ENCODE results near the gene TRIM58.
A peak's percentile ranks its signal among the peaks of the same experiment; 100 is the strongest.

TRIM58 gene

DNA sequence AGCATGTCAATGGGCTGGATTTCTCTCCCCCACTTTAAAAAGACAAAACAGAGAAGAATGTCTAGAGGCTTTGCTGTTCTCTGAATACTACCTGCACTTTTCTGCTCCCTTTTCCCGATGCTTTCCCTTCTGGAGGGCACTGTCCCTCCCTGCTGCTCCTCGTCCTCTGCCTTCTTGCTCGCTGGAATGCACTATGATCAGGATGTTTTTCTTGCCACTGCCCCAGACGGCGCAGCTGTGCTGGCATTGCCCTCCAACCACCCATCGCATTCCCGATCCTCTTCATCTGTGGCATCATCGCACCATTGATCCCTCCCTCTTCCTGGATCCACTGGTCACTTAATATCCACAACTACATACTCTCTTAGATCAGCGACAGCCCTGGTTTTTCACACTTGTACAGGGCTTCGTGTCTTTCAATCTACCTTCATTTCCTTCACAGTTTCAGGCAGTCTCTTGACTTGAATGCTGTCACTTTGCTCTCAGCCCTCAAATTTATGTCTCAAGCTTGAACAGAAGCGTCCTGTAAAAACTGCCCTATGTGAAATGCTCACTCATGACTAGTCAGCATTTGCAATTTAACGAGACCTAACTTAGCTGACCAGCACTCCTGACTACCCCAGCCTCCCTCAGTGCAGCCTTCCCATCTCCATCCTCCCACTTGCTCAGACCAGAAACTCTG, 11.8 kb upstream of the TRIM58 start:
- H3K9me3 ChIP-seq (ENCODE audit: control insufficient read depth, insufficient read depth, low read length), result no peaks in the 10 kb centered on the region
- H3K9ac ChIP-seq (ENCODE audit: low read depth, low read length), result no peak overlapping the region
- H3K27me3 ChIP-seq (ENCODE audit: control insufficient read depth, insufficient read depth, low read length), result no peaks in the 10 kb centered on the region
- H3K27ac ChIP-seq (ENCODE audit: low read depth, low read length), result no peak overlapping the region
- H3K4me3 ChIP-seq (ENCODE audit: low read depth, low read length), result no peak overlapping the region
- peaks cover 13% of the 10 kb centered on the region for H3K4me1 ChIP-seq (ENCODE audit: control insufficient read depth, insufficient read depth, low read length)
- no peaks in the 10 kb centered on the region for H3K36me3 ChIP-seq (ENCODE audit: control insufficient read depth, insufficient read depth, low read length)

DNA sequence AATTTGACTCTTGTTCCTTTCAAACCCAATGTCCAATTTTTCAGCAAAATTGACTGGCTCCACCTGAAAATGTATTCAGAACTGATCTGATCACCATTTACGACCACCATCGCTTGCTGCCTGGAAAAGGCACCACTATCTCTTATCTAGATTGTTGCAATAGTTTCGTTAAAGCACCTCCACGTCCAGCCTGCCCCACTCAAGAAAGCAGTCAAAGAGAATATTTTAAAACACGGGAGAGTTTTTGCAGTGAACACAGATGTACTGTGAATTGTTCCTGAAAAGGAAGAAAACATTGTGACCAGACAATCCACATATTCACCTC, 11.3 kb upstream of the TRIM58 start:
- Histone ChIP-seq H3K4me3 (ENCODE audit: low read depth, low read length) (no peak overlapping the region), H3K4me1 (ENCODE audit: control insufficient read depth, insufficient read depth, low read length) (peaks cover 13% of the 10 kb centered on the region), H3K27me3 (ENCODE audit: control insufficient read depth, insufficient read depth, low read length) (no peaks in the 10 kb centered on the region), H3K9ac (ENCODE audit: low read depth, low read length) (no peak overlapping the region), H3K27ac (ENCODE audit: low read depth, low read length) (no peak overlapping the region), H3K9me3 (ENCODE audit: control insufficient read depth, insufficient read depth, low read length) (no peaks in the 10 kb centered on the region), H3K36me3 (ENCODE audit: control insufficient read depth, insufficient read depth, low read length) (no peaks in the 10 kb centered on the region)

- peaks cover 13% of the 10 kb centered on the region for H3K4me1 ChIP-seq (ENCODE audit: control insufficient read depth, insufficient read depth, low read length)
- H3K9ac ChIP-seq (ENCODE audit: low read depth, low read length), result no peak overlapping the region
- no peak overlapping the region for H3K27ac ChIP-seq (ENCODE audit: low read depth, low read length)
- H3K9me3 ChIP-seq (ENCODE audit: control insufficient read depth, insufficient read depth, low read length), result no peaks in the 10 kb centered on the region
- no peaks in the 10 kb centered on the region for H3K27me3 ChIP-seq (ENCODE audit: control insufficient read depth, insufficient read depth, low read length)
- H3K4me3 ChIP-seq (ENCODE audit: low read depth, low read length), result no peak overlapping the region
- no peaks in the 10 kb centered on the region for H3K36me3 ChIP-seq (ENCODE audit: control insufficient read depth, insufficient read depth, low read length)
Measured at GRCh38 chr1:247848346-247848745, 8.6 kb upstream of the TRIM58 start.

DNA sequence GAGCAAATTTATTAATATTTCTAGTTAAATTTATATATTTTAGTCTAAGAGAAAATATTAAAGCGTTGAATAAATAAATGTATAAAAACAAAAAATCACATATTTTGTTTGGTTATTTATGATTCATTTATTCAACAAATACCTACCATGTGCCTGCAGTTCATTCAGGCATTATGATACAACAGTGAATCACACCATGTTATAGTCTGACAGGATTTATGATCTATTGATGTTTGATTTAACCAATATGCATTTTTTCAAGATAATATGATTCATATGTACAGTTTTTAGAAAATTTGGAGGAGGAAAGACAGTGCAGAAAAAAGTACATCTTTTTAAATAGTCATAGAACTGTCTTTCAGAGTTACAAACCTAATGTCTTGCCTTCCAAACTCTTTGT, 7.4 kb upstream of the TRIM58 start:
- Histone ChIP-seq H3K27ac (ENCODE audit: low read depth, low read length) (no peak overlapping the region), H3K4me1 (ENCODE audit: control insufficient read depth, insufficient read depth, low read length) (peaks cover 6% of the 10 kb centered on the region), H3K9ac (ENCODE audit: low read depth, low read length) (no peak overlapping the region), H3K27me3 (ENCODE audit: control insufficient read depth, insufficient read depth, low read length) (no peaks in the 10 kb centered on the region), H3K36me3 (ENCODE audit: control insufficient read depth, insufficient read depth, low read length) (no peaks in the 10 kb centered on the region), H3K4me3 (ENCODE audit: low read depth, low read length) (no peak overlapping the region), H3K9me3 (ENCODE audit: control insufficient read depth, insufficient read depth, low read length) (no peaks in the 10 kb centered on the region)

- Histone ChIP-seq H3K4me1 (ENCODE audit: control insufficient read depth, insufficient read depth, low read length) (no peaks in the 10 kb centered on the region), H3K4me3 (ENCODE audit: low read depth, low read length) (no peak overlapping the region), H3K36me3 (ENCODE audit: control insufficient read depth, insufficient read depth, low read length) (no peaks in the 10 kb centered on the region), H3K9me3 (ENCODE audit: control insufficient read depth, insufficient read depth, low read length) (no peaks in the 10 kb centered on the region), H3K27me3 (ENCODE audit: control insufficient read depth, insufficient read depth, low read length) (peaks cover 28% of the 10 kb centered on the region), H3K27ac (ENCODE audit: low read depth, low read length) (no peak overlapping the region), H3K9ac (ENCODE audit: low read depth, low read length) (no peak overlapping the region)
Measured at GRCh38 chr1:247854899-247855545, 2.0 kb upstream of the TRIM58 start.

- no peaks in the 10 kb centered on the region for H3K4me1 ChIP-seq (ENCODE audit: control insufficient read depth, insufficient read depth, low read length)
- no peaks in the 10 kb centered on the region for H3K9me3 ChIP-seq (ENCODE audit: control insufficient read depth, insufficient read depth, low read length)
- no peak overlapping the region for H3K4me3 ChIP-seq (ENCODE audit: low read depth, low read length)
- H3K27me3 ChIP-seq (ENCODE audit: control insufficient read depth, insufficient read depth, low read length), result peaks cover 28% of the 10 kb centered on the region
- H3K36me3 ChIP-seq (ENCODE audit: control insufficient read depth, insufficient read depth, low read length), result no peaks in the 10 kb centered on the region
- no peak overlapping the region for H3K9ac ChIP-seq (ENCODE audit: low read depth, low read length)
- no peak overlapping the region for H3K27ac ChIP-seq (ENCODE audit: low read depth, low read length)
Measured at GRCh38 chr1:247855911-247856310, 1.1 kb upstream of the TRIM58 start.

GRCh38 chr1:247857985-247858619, 1.1 kb downstream of the TRIM58 start:
- H3K4me1 ChIP-seq (ENCODE audit: control insufficient read depth, insufficient read depth, low read length), result no peaks in the 10 kb centered on the region
- H3K9me3 ChIP-seq (ENCODE audit: control insufficient read depth, insufficient read depth, low read length), result no peaks in the 10 kb centered on the region
- peaks cover 28% of the 10 kb centered on the region for H3K27me3 ChIP-seq (ENCODE audit: control insufficient read depth, insufficient read depth, low read length)
- peak overlapping the region; percentile 66 for H3K4me3 ChIP-seq (ENCODE audit: low read depth, low read length)
- H3K27ac ChIP-seq (ENCODE audit: low read depth, low read length), result no peak overlapping the region
- no peaks in the 10 kb centered on the region for H3K36me3 ChIP-seq (ENCODE audit: control insufficient read depth, insufficient read depth, low read length)
- no peak overlapping the region for H3K9ac ChIP-seq (ENCODE audit: low read depth, low read length)

- H3K27me3 ChIP-seq (ENCODE audit: control insufficient read depth, insufficient read depth, low read length), result peaks cover 9% of the 10 kb centered on the region
- H3K9ac ChIP-seq (ENCODE audit: low read depth, low read length), result no peak overlapping the region
- no peak overlapping the region for H3K27ac ChIP-seq (ENCODE audit: low read depth, low read length)
- no peaks in the 10 kb centered on the region for H3K36me3 ChIP-seq (ENCODE audit: control insufficient read depth, insufficient read depth, low read length)
- H3K4me1 ChIP-seq (ENCODE audit: control insufficient read depth, insufficient read depth, low read length), result no peaks in the 10 kb centered on the region
- peaks cover 5% of the 10 kb centered on the region for H3K9me3 ChIP-seq (ENCODE audit: control insufficient read depth, insufficient read depth, low read length)
- H3K4me3 ChIP-seq (ENCODE audit: low read depth, low read length), result no peak overlapping the region
Measured at GRCh38 chr1:247862756-247863155, 5.8 kb downstream of the TRIM58 start.

- Histone ChIP-seq H3K4me1 (ENCODE audit: control insufficient read depth, insufficient read depth, low read length) (no peaks in the 10 kb centered on the region), H3K9ac (ENCODE audit: low read depth, low read length) (no peak overlapping the region), H3K27ac (ENCODE audit: low read depth, low read length) (no peak overlapping the region), H3K4me3 (ENCODE audit: low read depth, low read length) (no peak overlapping the region), H3K27me3 (ENCODE audit: control insufficient read depth, insufficient read depth, low read length) (no peaks in the 10 kb centered on the region), H3K36me3 (ENCODE audit: control insufficient read depth, insufficient read depth, low read length) (no peaks in the 10 kb centered on the region), H3K9me3 (ENCODE audit: control insufficient read depth, insufficient read depth, low read length) (peaks cover 16% of the 10 kb centered on the region)
Measured at GRCh38 chr1:247864644-247865043, 7.7 kb downstream of the TRIM58 start.

DNA sequence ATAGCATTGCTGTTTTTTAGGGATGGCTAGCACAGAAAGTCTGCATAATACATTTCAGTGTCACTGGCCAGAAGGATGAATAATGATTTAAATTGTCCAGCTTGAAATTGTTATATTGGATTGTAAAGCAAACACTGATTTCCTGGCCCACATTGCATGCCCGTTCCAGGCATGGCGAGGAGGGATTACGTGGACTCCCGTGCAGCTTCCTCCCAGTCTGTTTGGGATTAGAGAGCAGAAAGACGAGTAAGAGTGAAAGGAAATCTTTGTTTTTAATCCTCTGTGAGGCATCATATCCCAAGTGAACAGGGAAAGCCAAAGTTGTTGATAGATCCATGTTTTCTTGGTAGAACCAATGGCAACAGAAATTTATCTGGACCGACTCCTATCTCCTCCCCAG, 8.4 kb downstream of the TRIM58 start:
- Histone ChIP-seq H3K27me3 (ENCODE audit: control insufficient read depth, insufficient read depth, low read length) (no peaks in the 10 kb centered on the region), H3K4me1 (ENCODE audit: control insufficient read depth, insufficient read depth, low read length) (no peaks in the 10 kb centered on the region), H3K9me3 (ENCODE audit: control insufficient read depth, insufficient read depth, low read length) (peaks cover 23% of the 10 kb centered on the region), H3K9ac (ENCODE audit: low read depth, low read length) (no peak overlapping the region), H3K27ac (ENCODE audit: low read depth, low read length) (no peak overlapping the region), H3K4me3 (ENCODE audit: low read depth, low read length) (no peak overlapping the region), H3K36me3 (ENCODE audit: control insufficient read depth, insufficient read depth, low read length) (no peaks in the 10 kb centered on the region)

DNA sequence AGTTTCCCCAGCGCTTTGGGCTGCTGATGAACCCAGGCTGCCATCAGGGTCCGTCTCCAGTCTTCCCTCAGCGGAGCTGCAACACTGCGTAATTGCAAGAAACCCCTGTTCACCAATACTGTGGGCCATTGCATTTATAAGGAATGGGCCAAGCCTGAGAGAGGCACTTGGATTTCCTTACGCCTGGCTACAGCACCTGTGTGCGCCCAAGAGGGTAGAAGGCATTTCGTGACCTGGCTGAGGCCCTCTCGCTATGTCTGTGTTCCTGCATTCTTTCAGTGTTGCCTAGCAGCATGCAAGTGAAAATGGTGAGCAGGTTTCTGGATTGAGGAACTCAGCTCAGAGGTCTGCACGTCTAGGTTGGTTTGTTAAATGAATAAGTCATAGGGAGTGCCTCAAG, 26.4 kb downstream of the TRIM58 start:
- Histone ChIP-seq H3K36me3 (ENCODE audit: control insufficient read depth, insufficient read depth, low read length) (no peaks in the 10 kb centered on the region), H3K27ac (ENCODE audit: low read depth, low read length) (no peak overlapping the region), H3K4me1 (ENCODE audit: control insufficient read depth, insufficient read depth, low read length) (no peaks in the 10 kb centered on the region), H3K4me3 (ENCODE audit: low read depth, low read length) (no peak overlapping the region), H3K9ac (ENCODE audit: low read depth, low read length) (no peak overlapping the region), H3K9me3 (ENCODE audit: control insufficient read depth, insufficient read depth, low read length) (peaks cover 33% of the 10 kb centered on the region), H3K27me3 (ENCODE audit: control insufficient read depth, insufficient read depth, low read length) (no peaks in the 10 kb centered on the region)

Data from HUES48 (cell line).